HFFc6 (cell line): ENCODE measurements around the gene OR7D4. TPM values are rescaled to one million over a fixed set of nuclear protein-coding genes. Genes with fewer than 3 reads are reported as not detected.

ENCODE experiments used
- DNase-seq: peaks from one replicate; pipeline ENCODE4 v3.0.0-alpha.2; 2018
- H3K27ac Mint-ChIP-seq: 2 replicates; pipeline ENCODE4 v1.8.0; 2020; ENCODE audit warnings: mild to moderate bottlenecking, mixed read lengths
- H3K27me3 Mint-ChIP-seq: 2 replicates; pipeline ENCODE4 v1.8.0; 2021; ENCODE audit warnings: mild to moderate bottlenecking, moderate library complexity, mixed read lengths; ENCODE audit not compliant: insufficient read depth
- H3K36me3 Mint-ChIP-seq: 2 replicates; pipeline ENCODE4 v1.8.0; 2021; ENCODE audit warnings: low read depth, mixed read lengths
- H3K4me1 Mint-ChIP-seq: 2 replicates; pipeline ENCODE4 v1.8.0; 2020; ENCODE audit warnings: low read depth, mixed read lengths
- H3K4me3 Mint-ChIP-seq: 2 replicates; pipeline ENCODE4 v1.8.0; 2020; ENCODE audit warnings: mild to moderate bottlenecking, moderate library complexity, mixed read lengths
- H3K9me3 Mint-ChIP-seq: 2 replicates; pipeline ENCODE4 v1.8.0; 2020; ENCODE audit warnings: mild to moderate bottlenecking, mixed read lengths
- total RNA-seq, 6 experiments: library from RNA; stranded (reverse); fragmentation: NEBNext Ultra II Directional; extraction: Animal tissue kit (Norgen Biotek cat#: 25700); gene quantifications; 2 replicates in 1 of 6; 3 replicates in 5 of 6; pipeline ENCODE4 v1.2.3, GENCODE V29; 2021
- TF ChIP-seq, protein P1 (sequence below): fragments of 200-600 bp; sonication (generic); IDR thresholded peaks from 2 replicates; pipeline ENCODE4 v1.5.0; 2021; ENCODE audit warnings: antibody characterized with exemption, mild to moderate bottlenecking

The OR7D4 gene
- total RNA-seq, 6 experiments from 2014 or later, result not detected

DNA sequence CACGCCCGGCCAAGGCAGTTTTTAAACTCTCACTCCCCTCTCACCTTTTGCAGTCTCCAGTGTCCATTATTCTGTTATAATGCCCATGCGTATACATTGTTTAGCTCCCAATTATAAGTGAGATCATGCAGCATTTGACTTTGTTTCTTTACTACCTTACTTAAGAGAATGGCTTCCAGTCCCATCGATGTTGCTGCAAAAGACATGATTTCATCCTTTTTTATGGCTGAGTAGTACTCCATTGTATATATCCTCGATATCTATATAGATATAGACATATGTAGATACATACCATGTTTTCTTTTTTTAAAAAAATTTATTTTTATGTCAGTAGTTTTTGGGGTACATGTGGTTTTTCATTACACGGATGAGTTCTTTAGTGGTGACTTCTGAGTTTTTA, 32.2 kb downstream of the OR7D4 start:
- TF ChIP-seq, protein P1, sequence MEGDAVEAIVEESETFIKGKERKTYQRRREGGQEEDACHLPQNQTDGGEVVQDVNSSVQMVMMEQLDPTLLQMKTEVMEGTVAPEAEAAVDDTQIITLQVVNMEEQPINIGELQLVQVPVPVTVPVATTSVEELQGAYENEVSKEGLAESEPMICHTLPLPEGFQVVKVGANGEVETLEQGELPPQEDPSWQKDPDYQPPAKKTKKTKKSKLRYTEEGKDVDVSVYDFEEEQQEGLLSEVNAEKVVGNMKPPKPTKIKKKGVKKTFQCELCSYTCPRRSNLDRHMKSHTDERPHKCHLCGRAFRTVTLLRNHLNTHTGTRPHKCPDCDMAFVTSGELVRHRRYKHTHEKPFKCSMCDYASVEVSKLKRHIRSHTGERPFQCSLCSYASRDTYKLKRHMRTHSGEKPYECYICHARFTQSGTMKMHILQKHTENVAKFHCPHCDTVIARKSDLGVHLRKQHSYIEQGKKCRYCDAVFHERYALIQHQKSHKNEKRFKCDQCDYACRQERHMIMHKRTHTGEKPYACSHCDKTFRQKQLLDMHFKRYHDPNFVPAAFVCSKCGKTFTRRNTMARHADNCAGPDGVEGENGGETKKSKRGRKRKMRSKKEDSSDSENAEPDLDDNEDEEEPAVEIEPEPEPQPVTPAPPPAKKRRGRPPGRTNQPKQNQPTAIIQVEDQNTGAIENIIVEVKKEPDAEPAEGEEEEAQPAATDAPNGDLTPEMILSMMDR, result no peak
- no peaks in the 10 kb centered on the region for H3K4me1 Mint-ChIP-seq
- H3K9me3 Mint-ChIP-seq, result peaks cover 30% of the 10 kb centered on the region
- no peak overlapping the region for H3K27ac Mint-ChIP-seq
- no peak for DNase-seq
- no peaks in the 10 kb centered on the region; the same call in 1 of the 2 replicates for H3K36me3 Mint-ChIP-seq
- H3K4me3 Mint-ChIP-seq, result no peak overlapping the region
- H3K27me3 Mint-ChIP-seq, result peaks cover 2% of the 10 kb centered on the region; the same call in 1 of the 2 replicates

DNA sequence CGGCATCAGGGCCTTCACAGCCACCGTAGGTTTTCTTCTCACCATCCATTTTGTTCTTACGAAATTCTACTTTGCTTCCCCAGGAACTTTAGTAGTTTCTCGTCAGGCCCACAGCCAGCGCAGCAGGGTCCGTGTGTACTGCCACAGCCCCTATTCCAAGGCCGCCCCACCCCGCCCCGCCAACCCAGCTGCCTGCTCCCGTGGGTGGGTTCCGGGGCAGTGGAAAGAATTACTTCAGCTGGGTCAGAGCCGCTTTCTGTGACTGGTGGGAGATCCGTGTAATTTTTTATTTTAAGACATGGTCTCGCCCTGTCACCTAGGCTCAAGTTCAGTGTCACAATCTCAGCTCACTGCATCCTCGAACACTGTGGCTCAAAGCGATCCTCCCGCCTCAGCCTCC, 36.4 kb downstream of the OR7D4 start:
- no peak overlapping the region for H3K4me3 Mint-ChIP-seq
- H3K4me1 Mint-ChIP-seq, result no peaks in the 10 kb centered on the region
- TF ChIP-seq, protein P1, result no peak
- H3K27me3 Mint-ChIP-seq, result peaks cover 2% of the 10 kb centered on the region; the same call in 1 of the 2 replicates
- no peaks in the 10 kb centered on the region; the same call in 1 of the 2 replicates for H3K36me3 Mint-ChIP-seq
- no peak for DNase-seq
- peaks cover 19% of the 10 kb centered on the region for H3K9me3 Mint-ChIP-seq
- no peak overlapping the region for H3K27ac Mint-ChIP-seq

DNA sequence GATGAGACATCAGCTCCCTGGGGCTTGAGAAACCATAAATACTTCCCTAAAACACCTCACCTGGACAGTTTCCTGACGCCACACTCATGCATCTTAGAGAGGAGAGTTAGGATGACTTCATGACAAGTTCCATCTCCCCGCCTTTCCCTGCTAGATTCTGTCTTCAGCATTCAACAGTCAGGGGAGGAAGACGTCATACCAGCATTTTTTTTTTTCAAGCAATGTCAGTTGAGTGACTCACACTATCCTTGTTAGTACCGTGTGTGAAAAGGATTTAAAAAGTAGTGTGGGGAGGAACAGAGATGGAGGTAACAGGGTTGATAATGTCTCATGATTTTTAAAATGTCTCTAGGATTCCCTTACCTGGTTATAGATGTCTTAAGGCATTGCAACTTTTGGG, 40.5 kb downstream of the OR7D4 start, which contains the start of gene OR7D2:
OR7D2 (plus strand) TSS at position 79 of the 400 bp plus-strand sequence. CDS start 6,803 bp downstream, outside the sequence.
- H3K27me3 Mint-ChIP-seq, result no peaks in the 10 kb centered on the region
- no peak for DNase-seq
- H3K36me3 Mint-ChIP-seq, result no peaks in the 10 kb centered on the region
- TF ChIP-seq, protein P1, result no peak
- H3K4me3 Mint-ChIP-seq, result no peak within 1 kb of the TSS
- H3K4me1 Mint-ChIP-seq, result no peaks in the 10 kb centered on the region
- H3K9me3 Mint-ChIP-seq, result peaks cover 9% of the 10 kb centered on the region
- H3K27ac Mint-ChIP-seq, result no peak within 1 kb of the TSS

DNA sequence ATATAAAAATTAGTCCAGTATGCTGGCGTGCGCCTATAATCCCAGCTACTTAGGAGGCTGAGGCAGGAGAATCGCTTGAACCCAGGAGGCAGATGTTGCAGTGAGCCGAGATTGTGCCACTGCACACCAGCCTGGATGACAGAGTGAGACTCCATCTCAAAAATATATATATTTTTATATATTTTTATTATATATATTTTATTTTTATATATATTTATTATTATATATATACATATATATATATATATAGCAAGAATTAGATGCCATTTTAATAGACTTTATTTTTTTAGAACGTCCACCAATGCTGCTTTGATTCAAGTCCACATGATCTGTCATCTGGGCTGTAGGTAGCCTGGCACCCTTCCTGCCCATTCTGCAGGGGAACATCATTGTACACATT, 44.1 kb downstream of the OR7D4 start:
- no peak overlapping the region for H3K4me3 Mint-ChIP-seq
- H3K9me3 Mint-ChIP-seq, result peaks cover 13% of the 10 kb centered on the region

DNA sequence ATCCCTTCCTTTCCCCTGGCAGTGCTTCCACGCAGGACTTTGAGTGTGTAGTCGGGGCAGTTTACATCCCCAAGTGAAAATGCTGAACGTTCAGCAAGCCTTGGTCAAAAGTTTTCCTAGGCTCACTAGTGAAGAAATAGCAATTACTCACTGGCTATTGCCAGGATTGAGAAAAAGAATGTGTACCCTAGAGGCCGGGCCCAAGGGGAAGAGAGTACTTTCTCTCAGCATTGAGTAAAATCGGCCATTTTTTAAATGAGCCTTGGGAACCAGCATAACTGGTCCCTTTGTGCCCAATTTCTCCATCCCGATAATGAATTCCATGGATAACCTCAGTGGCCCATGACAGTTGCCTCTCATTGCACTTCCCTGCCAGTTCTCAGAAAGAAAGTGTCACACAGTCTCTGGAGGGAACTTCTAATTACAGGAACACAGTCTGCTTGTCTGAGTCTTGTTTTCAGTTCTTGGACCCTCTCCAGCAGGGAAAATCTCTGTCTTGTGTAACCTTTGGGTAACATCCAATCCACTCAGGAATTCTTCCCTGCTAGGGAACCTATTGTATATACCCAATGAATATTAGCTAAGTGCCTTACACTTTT, 47.9 kb downstream of the OR7D4 start:
- no peak for DNase-seq
- Mint-ChIP-seq H3K9me3 (peaks cover 13% of the 10 kb centered on the region), H3K36me3 (peaks cover 18% of the 10 kb centered on the region), H3K27ac (no peak overlapping the region), H3K4me1 (no peaks in the 10 kb centered on the region), H3K27me3 (no peaks in the 10 kb centered on the region), H3K4me3 (no peak overlapping the region)
- TF ChIP-seq, protein P1, result no peak

More for the DNA sequence above, 44.1 kb downstream of the OR7D4 start:
- DNase-seq, result no peak
- no peaks in the 10 kb centered on the region for H3K4me1 Mint-ChIP-seq
- H3K36me3 Mint-ChIP-seq, result peaks cover 3% of the 10 kb centered on the region; the same call in 1 of the 2 replicates
- H3K27me3 Mint-ChIP-seq, result no peaks in the 10 kb centered on the region
- no peak overlapping the region for H3K27ac Mint-ChIP-seq
- TF ChIP-seq, protein P1, result no peak
